Gastrocnemius medialis (tissue), 4 donors: Measurements from ENCODE around the gene LDB3.
A peak's percentile ranks its signal among the peaks of the same experiment; 100 is the strongest.

ENCODE experiments used
- POLR2A ChIP-seq, 2 donors: fragments of 450-650 bp; IDR thresholded peaks; one replicate each; pipeline ENCODE4 v1.6.1; 2017; ENCODE audit warnings: antibody characterized with exemption in 2 of 2, mild to moderate bottlenecking in 2 of 2, moderate library complexity in 2 of 2
- TF ChIP-seq, protein P1 (sequence below), 5 experiments: fragments of 450-650 bp in 3 of 5; fragments of 200-600 bp in 2 of 5; sonication (generic) in 2 of 5; IDR thresholded peaks in 4 of 5; conservative IDR thresholded peaks in 1 of 5; 1 replicate in 4 of 5; 2 replicates in 1 of 5; pipeline ENCODE4 v1.5.1; 2016 to 2019; ENCODE audit warnings: antibody characterized with exemption in 5 of 5, mild to moderate bottlenecking in 3 of 5, moderate library complexity in 3 of 5

DNA sequence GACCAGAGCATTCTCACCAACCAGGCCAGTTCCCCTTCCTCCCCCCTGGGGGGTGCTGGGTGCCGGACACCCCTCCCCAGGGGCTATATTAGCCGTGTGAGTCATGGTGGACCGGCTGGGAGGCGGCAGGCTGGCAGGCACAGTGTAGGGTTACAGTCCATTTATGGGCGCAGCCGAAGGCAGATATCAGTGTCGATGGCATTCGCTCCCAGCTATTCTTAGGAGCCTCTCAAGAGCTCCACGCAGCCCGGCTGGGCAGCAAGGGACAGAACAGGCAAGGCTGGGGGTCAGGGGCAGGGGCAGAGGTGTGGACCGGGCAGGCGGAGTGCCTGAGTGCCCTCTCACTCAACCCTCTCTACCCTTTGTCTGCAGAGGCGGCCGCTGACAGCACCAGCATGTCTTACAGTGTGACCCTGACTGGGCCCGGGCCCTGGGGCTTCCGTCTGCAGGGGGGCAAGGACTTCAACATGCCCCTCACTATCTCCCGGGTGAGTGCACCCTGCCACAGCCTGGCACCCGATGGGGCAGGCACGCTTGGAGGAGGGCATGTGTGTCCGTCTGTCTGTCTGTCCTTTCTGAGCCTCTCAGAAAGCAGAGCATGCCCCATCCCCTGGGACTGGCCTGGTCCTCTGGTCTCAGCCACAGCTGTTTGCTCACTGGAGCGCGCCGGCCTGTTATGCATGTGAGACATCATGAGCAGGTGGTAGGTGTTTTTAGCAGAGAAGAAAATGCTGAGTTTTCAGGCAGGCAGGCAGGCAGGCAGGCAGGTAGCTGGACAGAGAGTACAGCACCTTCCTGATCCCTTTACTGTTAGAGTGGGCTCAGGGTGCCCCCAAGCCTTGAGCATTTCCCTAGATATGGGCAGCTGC lies at the start of gene LDB3:
- TF ChIP-seq, protein P1, sequence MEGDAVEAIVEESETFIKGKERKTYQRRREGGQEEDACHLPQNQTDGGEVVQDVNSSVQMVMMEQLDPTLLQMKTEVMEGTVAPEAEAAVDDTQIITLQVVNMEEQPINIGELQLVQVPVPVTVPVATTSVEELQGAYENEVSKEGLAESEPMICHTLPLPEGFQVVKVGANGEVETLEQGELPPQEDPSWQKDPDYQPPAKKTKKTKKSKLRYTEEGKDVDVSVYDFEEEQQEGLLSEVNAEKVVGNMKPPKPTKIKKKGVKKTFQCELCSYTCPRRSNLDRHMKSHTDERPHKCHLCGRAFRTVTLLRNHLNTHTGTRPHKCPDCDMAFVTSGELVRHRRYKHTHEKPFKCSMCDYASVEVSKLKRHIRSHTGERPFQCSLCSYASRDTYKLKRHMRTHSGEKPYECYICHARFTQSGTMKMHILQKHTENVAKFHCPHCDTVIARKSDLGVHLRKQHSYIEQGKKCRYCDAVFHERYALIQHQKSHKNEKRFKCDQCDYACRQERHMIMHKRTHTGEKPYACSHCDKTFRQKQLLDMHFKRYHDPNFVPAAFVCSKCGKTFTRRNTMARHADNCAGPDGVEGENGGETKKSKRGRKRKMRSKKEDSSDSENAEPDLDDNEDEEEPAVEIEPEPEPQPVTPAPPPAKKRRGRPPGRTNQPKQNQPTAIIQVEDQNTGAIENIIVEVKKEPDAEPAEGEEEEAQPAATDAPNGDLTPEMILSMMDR (IDR thresholded peaks at IDR 0.05 in 4 of 5, conservative IDR thresholded peaks at IDR 0.05 in 1 of 5): no peak
- peak; percentile 92 to 98 for TF ChIP-seq POLR2A (IDR thresholded peaks at IDR 0.05)
